Common myeloid progenitor, CD34-positive (primary cell): ENCODE results near the gene SCG2.

Source experiments
- CTCF ChIA-PET: fragments of 350-600 bp; sonication (Branson Sonifier 250); formaldehyde crosslinking; loops from one replicate; lab custom pipeline; 2021; ENCODE audit warnings: antibody characterized with exemption; lab: Charles Lee
- POLR2A ChIA-PET: fragments of 350-600 bp; sonication (Branson Sonifier 250); formaldehyde crosslinking; loops from one replicate; lab custom pipeline; 2021; ENCODE audit warnings: antibody characterized with exemption; lab: Charles Lee
- DNase-seq, 3 donors: peaks; one replicate each; pipeline versions ENCODE4 v3.0.0 to v3.0.0-alpha.2; 2013
- H3K27ac ChIP-seq, 2 experiments: 1 replicate in 1 of 2; 2 replicates in 1 of 2; pipeline ENCODE4 v1.7.0; 2013; ENCODE audit warnings: inconsistent platforms in 2 of 2, low read length in 2 of 2, mild to moderate bottlenecking in 2 of 2, low read depth in 1 of 2, moderate library complexity in 1 of 2; ENCODE audit not compliant: severe bottlenecking in 2 of 2, insufficient read depth in 1 of 2, poor library complexity in 1 of 2
- H3K27me3 ChIP-seq, 5 experiments: replicated peaks in 2 of 5; 1 replicate in 3 of 5; 2 replicates in 2 of 5; pipeline versions ENCODE4 v1.6.1 to v1.7.0; 2013; ENCODE audit warnings: low read length in 4 of 5, mild to moderate bottlenecking in 2 of 5, moderate library complexity in 2 of 5, inconsistent platforms in 1 of 5; ENCODE audit not compliant: insufficient read depth in 5 of 5, control insufficient read depth in 4 of 5
- H3K36me3 ChIP-seq, 4 experiments: 1 replicate in 2 of 4; 2 replicates in 2 of 4; pipeline versions ENCODE4 v1.6.1 to v1.7.0; 2013; ENCODE audit warnings: low read length in 3 of 4, control low read depth in 1 of 4, mild to moderate bottlenecking in 1 of 4; ENCODE audit not compliant: control insufficient read depth in 4 of 4, insufficient read depth in 4 of 4
- H3K4me1 ChIP-seq, 4 experiments: 1 replicate in 3 of 4; 2 replicates in 1 of 4; pipeline versions ENCODE4 v1.6.1 to v1.7.1; 2013; ENCODE audit warnings: low read length in 3 of 4, mild to moderate bottlenecking in 3 of 4, control low read depth in 1 of 4, inconsistent platforms in 1 of 4, moderate library complexity in 1 of 4; ENCODE audit not compliant: control insufficient read depth in 4 of 4, insufficient read depth in 4 of 4; ENCODE audit errors: control extremely low read depth in 1 of 4
- H3K4me3 ChIP-seq, 7 experiments: 1 replicate in 4 of 7; 2 replicates in 3 of 7; pipeline versions ENCODE4 v1.5.1 to v1.7.0; 2013; ENCODE audit warnings: mild to moderate bottlenecking in 7 of 7, low read length in 6 of 7, moderate library complexity in 6 of 7, inconsistent platforms in 2 of 7, low read depth in 2 of 7, control low read depth in 1 of 7; ENCODE audit not compliant: insufficient read depth in 4 of 7, control insufficient read depth in 1 of 7; ENCODE audit errors: extremely low read depth in 1 of 7
- H3K9me3 ChIP-seq, 5 experiments: 1 replicate in 4 of 5; 2 replicates in 1 of 5; pipeline versions ENCODE4 v1.6.1 to v1.7.1; 2013; ENCODE audit warnings: low read length in 4 of 5, mild to moderate bottlenecking in 2 of 5, inconsistent platforms in 1 of 5, low read depth in 1 of 5, moderate library complexity in 1 of 5; ENCODE audit not compliant: control insufficient read depth in 4 of 5, insufficient read depth in 2 of 5; ENCODE audit errors: control extremely low read depth in 1 of 5
- WGBS: methylation state at CpG from one replicate; pipeline ENCODE4 v1.1.5; 2013; ENCODE audit not compliant: insufficient coverage; 5-methylcytosine and 5-hydroxymethylcytosine counted together

Gene SCG2

GRCh38 chr2:223591596-223591995 lies 10.6 kb downstream of the SCG2 start:
- ChIA-PET CTCF (no interaction called here), POLR2A (no interaction called here)
- Histone ChIP-seq H3K27me3 (no peaks in the 10 kb centered on the region), H3K4me1 (no peaks in the 10 kb centered on the region), H3K27ac (no peak overlapping the region), H3K4me3 (no peak overlapping the region), H3K36me3 (no peaks in the 10 kb centered on the region), H3K9me3 (no peaks in the 10 kb centered on the region)
- DNase-seq = no peak
- 100% methylated on average over 1 of the region's 1 CpG for WGBS

DNA sequence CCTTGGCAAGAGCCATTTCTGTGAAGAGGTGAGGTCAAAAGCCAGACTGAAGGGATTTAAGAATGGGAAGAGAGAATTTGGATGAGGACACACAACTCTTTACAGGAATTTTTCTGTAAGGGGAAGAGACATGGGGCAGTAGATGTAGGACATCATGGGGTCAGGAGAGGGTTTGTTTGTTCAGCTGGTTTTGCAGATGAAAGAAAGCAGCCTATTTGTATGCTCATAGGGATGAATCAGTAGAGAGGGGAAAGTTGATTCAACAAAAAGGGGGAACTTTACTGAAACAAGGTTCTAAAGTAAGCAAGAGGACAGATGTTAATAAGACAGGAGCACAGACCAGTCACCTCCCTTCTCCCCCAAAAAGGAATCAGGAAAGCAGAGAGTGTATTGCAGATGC lies 11.2 kb downstream of the SCG2 start:
- H3K27me3 ChIP-seq = no peaks in the 10 kb centered on the region
- no peak overlapping the region for H3K4me3 ChIP-seq
- no peaks in the 10 kb centered on the region for H3K4me1 ChIP-seq
- H3K36me3 ChIP-seq = no peaks in the 10 kb centered on the region
- DNase-seq = no peak
- CTCF ChIA-PET = no interaction called here
- no peaks in the 10 kb centered on the region for H3K9me3 ChIP-seq
- POLR2A ChIA-PET = no interaction called here
- no peak overlapping the region for H3K27ac ChIP-seq

- no peaks in the 10 kb centered on the region for H3K27me3 ChIP-seq
- no peak overlapping the region for H3K27ac ChIP-seq
- no peaks in the 10 kb centered on the region for H3K9me3 ChIP-seq
- no peaks in the 10 kb centered on the region for H3K36me3 ChIP-seq
- POLR2A ChIA-PET = no interaction called here
- H3K4me1 ChIP-seq = no peaks in the 10 kb centered on the region
- CTCF ChIA-PET = no interaction called here
- H3K4me3 ChIP-seq = no peak overlapping the region
- DNase-seq = no peak
- 95% methylated on average over 2 of the region's 2 CpGs for WGBS
Measured at GRCh38 chr2:223589901-223590300, 12.3 kb downstream of the SCG2 start.

GRCh38 chr2:223588251-223588650 lies 13.9 kb downstream of the SCG2 start:
- no peak for DNase-seq
- no peak overlapping the region for H3K27ac ChIP-seq
- CTCF ChIA-PET = no interaction called here
- H3K4me1 ChIP-seq = no peaks in the 10 kb centered on the region
- H3K27me3 ChIP-seq = no peaks in the 10 kb centered on the region
- no peak overlapping the region for H3K4me3 ChIP-seq
- no peaks in the 10 kb centered on the region for H3K36me3 ChIP-seq
- no peaks in the 10 kb centered on the region for H3K9me3 ChIP-seq
- POLR2A ChIA-PET = no interaction called here
- 67% methylated on average over 1 of the region's 3 CpGs for WGBS

- H3K4me3 ChIP-seq = no peak overlapping the region
- no peaks in the 10 kb centered on the region for H3K36me3 ChIP-seq
- H3K9me3 ChIP-seq = no peaks in the 10 kb centered on the region
- no peak overlapping the region for H3K27ac ChIP-seq
- H3K27me3 ChIP-seq = no peaks in the 10 kb centered on the region
- H3K4me1 ChIP-seq = no peaks in the 10 kb centered on the region
- DNase-seq = no peak
- ChIA-PET POLR2A (no interaction called here), CTCF (no interaction called here)
- WGBS = no CpG with 5 or more reads among the region's 3 CpGs
Measured at GRCh38 chr2:223587301-223587700, 14.9 kb downstream of the SCG2 start.

DNA sequence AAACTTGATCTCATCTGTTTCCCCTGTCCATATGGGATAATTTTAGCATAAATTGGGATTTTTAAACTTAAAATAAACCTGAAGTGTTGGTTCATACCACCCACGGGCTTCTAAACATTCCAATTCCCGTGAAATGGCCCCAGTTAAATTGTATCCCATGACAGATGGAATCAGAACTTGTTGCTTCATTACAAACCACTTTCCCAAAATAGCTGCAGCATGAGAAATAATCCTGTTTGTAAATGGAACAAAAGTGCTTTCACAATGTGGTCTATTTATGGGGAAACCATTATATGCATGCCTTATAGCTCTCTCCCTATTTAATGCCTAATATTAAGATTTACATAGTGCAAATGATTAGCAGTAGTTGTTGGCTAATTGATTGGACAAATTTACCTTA lies 15.9 kb downstream of the SCG2 start:
- POLR2A ChIA-PET = no interaction called here
- no peak overlapping the region for H3K4me3 ChIP-seq
- 92% methylated on average over 2 of the region's 2 CpGs for WGBS

GRCh38 chr2:223585666-223586065 lies 16.5 kb downstream of the SCG2 start:
- Histone ChIP-seq H3K4me1 (no peaks in the 10 kb centered on the region), H3K27me3 (no peaks in the 10 kb centered on the region), H3K36me3 (no peaks in the 10 kb centered on the region), H3K4me3 (no peak overlapping the region), H3K27ac (no peak overlapping the region), H3K9me3 (no peaks in the 10 kb centered on the region)
- DNase-seq = no peak
- POLR2A ChIA-PET = no interaction called here
- WGBS = 87% methylated on average over 3 of the region's 4 CpGs
- CTCF ChIA-PET = interaction anchor here (1.5 kb wide), 1 partner anchor 12 kb away, joined by 3 read pairs; no protein-coding TSS in a partner anchor

More for the DNA sequence above, 15.9 kb downstream of the SCG2 start:
- H3K36me3 ChIP-seq = no peaks in the 10 kb centered on the region
- no peaks in the 10 kb centered on the region for H3K27me3 ChIP-seq
- CTCF ChIA-PET = interaction anchor here (1.5 kb wide), 1 partner anchor 11 kb away, joined by 3 read pairs; no protein-coding TSS in a partner anchor
- H3K4me1 ChIP-seq = no peaks in the 10 kb centered on the region
- no peaks in the 10 kb centered on the region for H3K9me3 ChIP-seq
- DNase-seq = no peak
- no peak overlapping the region for H3K27ac ChIP-seq
